Measurements from ENCODE around the gene TAB3.

The TAB3 gene

DNA sequence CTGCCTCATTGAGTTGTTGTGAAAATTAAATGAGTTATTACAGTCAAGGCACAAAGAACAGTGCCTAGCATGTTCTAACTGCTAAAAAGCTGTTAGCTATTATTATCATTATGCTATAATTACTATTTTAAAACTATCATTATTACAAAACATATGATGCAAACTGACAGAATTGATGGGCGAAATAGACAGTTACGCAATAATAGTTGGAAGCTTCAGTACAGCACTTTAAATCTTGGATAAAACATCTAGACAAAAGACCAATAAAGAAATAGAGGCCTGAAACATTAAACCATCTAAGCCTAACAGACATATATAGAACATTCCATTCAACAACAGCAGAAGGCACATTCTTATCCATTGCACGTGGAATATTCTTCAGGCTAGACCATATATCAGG, 73.0 kb downstream of the TAB3 start:
- TF ChIP-seq CTCF (IDR thresholded peaks at IDR 0.05; ENCODE audit: insufficient read depth, low read length, poor library complexity, severe bottlenecking) (no peak), EZH2phosphoT487 (conservative IDR thresholded peaks at IDR 0.05; ENCODE audit: low read length) (no peak)
- H3K27me3 ChIP-seq (ENCODE audit: low read length), result no peaks in the 10 kb centered on the region

GRCh38 chrX:30814978-30815377, 74.1 kb downstream of the TAB3 start:
- H3K9me3 ChIP-seq (ENCODE audit: insufficient read depth, low read length), result no peaks in the 10 kb centered on the region
- no peaks in the 10 kb centered on the region for H3K79me2 ChIP-seq (ENCODE audit: insufficient read depth, low read length)
- no peak overlapping the region for H3K4me3 ChIP-seq (ENCODE audit: insufficient read depth, low read length, poor library complexity, severe bottlenecking)
- no peak overlapping the region for H2AFZ ChIP-seq (ENCODE audit: low read depth, low read length, severe bottlenecking)
- no peak overlapping the region for H3K27ac ChIP-seq (ENCODE audit: low read depth, low read length)
- H4K20me1 ChIP-seq (ENCODE audit: low read depth, low read length), result no peaks in the 10 kb centered on the region
- no peaks in the 10 kb centered on the region for H3K36me3 ChIP-seq (ENCODE audit: low read length)
- no peaks in the 10 kb centered on the region for H3K27me3 ChIP-seq (ENCODE audit: low read length)
- TF ChIP-seq CTCF (IDR thresholded peaks at IDR 0.05; ENCODE audit: insufficient read depth, low read length, poor library complexity, severe bottlenecking) (no peak), EZH2phosphoT487 (conservative IDR thresholded peaks at IDR 0.05; ENCODE audit: low read length) (no peak)
- no peaks in the 10 kb centered on the region for H3K9me2 ChIP-seq (replicated peaks; ENCODE audit: insufficient read depth, low read length)
- no peak overlapping the region for H3K4me2 ChIP-seq (ENCODE audit: low read depth, low read length, poor library complexity, severe bottlenecking)
- no peak overlapping the region for H3K9ac ChIP-seq (ENCODE audit: low read length)
- no peaks in the 10 kb centered on the region for H3F3A ChIP-seq (ENCODE audit: insufficient read depth)

More for the DNA sequence above, 73.0 kb downstream of the TAB3 start:
- Histone ChIP-seq H3F3A (ENCODE audit: insufficient read depth) (no peaks in the 10 kb centered on the region), H3K4me3 (ENCODE audit: insufficient read depth, low read length, poor library complexity, severe bottlenecking) (no peak overlapping the region), H3K79me2 (ENCODE audit: insufficient read depth, low read length) (no peaks in the 10 kb centered on the region), H3K27ac (ENCODE audit: low read depth, low read length) (no peak overlapping the region), H3K9me3 (ENCODE audit: insufficient read depth, low read length) (no peaks in the 10 kb centered on the region), H4K20me1 (ENCODE audit: low read depth, low read length) (no peaks in the 10 kb centered on the region), H3K9ac (ENCODE audit: low read length) (no peak overlapping the region), H2AFZ (ENCODE audit: low read depth, low read length, severe bottlenecking) (no peak overlapping the region), H3K4me2 (ENCODE audit: low read depth, low read length, poor library complexity, severe bottlenecking) (no peak overlapping the region), H3K9me2 (replicated peaks; ENCODE audit: insufficient read depth, low read length) (no peaks in the 10 kb centered on the region), H3K36me3 (ENCODE audit: low read length) (no peaks in the 10 kb centered on the region)

DNA sequence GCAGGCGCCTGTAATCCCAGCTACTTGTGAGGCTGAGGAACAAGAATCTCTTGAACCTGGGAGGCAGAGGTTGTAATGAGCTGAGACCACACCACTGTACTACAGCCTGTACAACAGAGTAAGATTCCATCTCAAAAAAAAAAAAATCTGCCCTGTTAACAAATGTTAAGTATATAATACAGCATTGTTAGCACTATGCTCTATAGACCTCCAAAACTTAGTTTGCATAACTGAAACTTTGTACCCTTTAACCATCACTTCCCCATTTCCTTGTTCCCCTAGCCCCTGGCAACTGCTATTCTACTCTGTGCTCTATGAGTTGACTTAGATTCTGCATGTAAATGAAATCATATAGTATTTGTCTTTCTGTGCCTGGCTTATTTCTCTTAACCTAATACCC, 76.7 kb downstream of the TAB3 start:
- Histone ChIP-seq H2AFZ (ENCODE audit: low read depth, low read length, severe bottlenecking) (peak overlapping the region; percentile 68), H3K36me3 (ENCODE audit: low read length) (no peaks in the 10 kb centered on the region), H3F3A (ENCODE audit: insufficient read depth) (no peaks in the 10 kb centered on the region), H3K27me3 (ENCODE audit: low read length) (no peaks in the 10 kb centered on the region), H3K9me2 (replicated peaks; ENCODE audit: insufficient read depth, low read length) (no peaks in the 10 kb centered on the region), H4K20me1 (ENCODE audit: low read depth, low read length) (no peaks in the 10 kb centered on the region), H3K27ac (ENCODE audit: low read depth, low read length) (peak overlapping the region; percentile 42; the same call in 1 of the 2 replicates), H3K9ac (ENCODE audit: low read length) (no peak overlapping the region), H3K4me3 (ENCODE audit: insufficient read depth, low read length, poor library complexity, severe bottlenecking) (no peak overlapping the region), H3K9me3 (ENCODE audit: insufficient read depth, low read length) (no peaks in the 10 kb centered on the region), H3K4me2 (ENCODE audit: low read depth, low read length, poor library complexity, severe bottlenecking) (peak overlapping the region; percentile 26), H3K79me2 (ENCODE audit: insufficient read depth, low read length) (no peaks in the 10 kb centered on the region)
- TF ChIP-seq EZH2phosphoT487 (conservative IDR thresholded peaks at IDR 0.05; ENCODE audit: low read length), result no peak
- TF ChIP-seq CTCF (IDR thresholded peaks at IDR 0.05; ENCODE audit: insufficient read depth, low read length, poor library complexity, severe bottlenecking), result no peak

All from SU-DHL-6 (cell line).